K562 (cell line): ENCODE data around the gene CDC20B. TPM values are rescaled to one million over a fixed set of nuclear protein-coding genes. Genes with fewer than 3 reads are reported as not detected.

Experiments used
- ATAC-seq: fragments of 200-7000 bp; cut with Tn5 transposase; 3 replicates; pipeline ENCODE4 v1.9.1; 2020; ENCODE audit warnings: moderate library complexity
- BruUV-seq: library from RNA; stranded (reverse); fragments of 400-500 nt; replicated peaks from 2 replicates; lab custom pipeline; 2021; lab: Mats Ljungman, UMichigan
- CTCF ChIA-PET: fragments of 300-600 bp; formaldehyde crosslinking; extraction: SDS; loops from one replicate; lab custom pipeline; 2021; ENCODE audit warnings: low intra/inter-chr PET ratio; lab: Yijun Ruan, JAX
- POLR2A ChIA-PET: fragments of 300-600, 350-650 bp; sonication (Branson Sonifier 250); formaldehyde crosslinking; extraction: SDS; loops from one replicate; lab custom pipeline; 2021; ENCODE audit warnings: antibody characterized with exemption, inconsistent platforms; lab: Yijun Ruan, JAX
- DNase-seq, 4 experiments: peaks; one replicate each; pipeline versions ENCODE4 v3.0.0 to v3.0.0-alpha.2; 2011 to 2018; ENCODE audit warnings: low spot score in 3 of 4, mixed read lengths in 3 of 4; ENCODE audit errors: extremely low read depth in 1 of 4
- FAIRE-seq: peaks from 2 replicates; lab custom pipeline; 2011; peaks lifted over from hg19 to GRCh38; lab: Jason Lieb, UNC
- H2AFZ ChIP-seq: 2 replicates; pipeline ENCODE4 v1.6.0; 2011; ENCODE audit warnings: low read depth, low read length, control low read depth, inconsistent platforms
- H3K27ac ChIP-seq: fragments of 200-600 bp; 3 replicates; pipeline ENCODE4 v1.8.0; 2011; ENCODE audit warnings: low read depth, mild to moderate bottlenecking, control low read depth, inconsistent platforms, low read length, moderate library complexity, mixed read lengths; ENCODE audit errors: extremely low read depth
- H3K27me3 ChIP-seq, 2 experiments: fragments of 300-600 bp in 1 of 2; 2 replicates in 1 of 2; 3 replicates in 1 of 2; pipeline versions ENCODE4 v1.6.0 to v1.8.0; 2011; ENCODE audit warnings: inconsistent platforms in 2 of 2, low read length in 2 of 2, mild to moderate bottlenecking in 1 of 2, mixed read lengths in 1 of 2, moderate library complexity in 1 of 2; ENCODE audit not compliant: control insufficient read depth in 2 of 2, insufficient read depth in 2 of 2
- H3K36me3 ChIP-seq: fragments of 300-600 bp; 3 replicates; pipeline ENCODE4 v1.8.0; 2011; ENCODE audit warnings: mild to moderate bottlenecking, low read length, inconsistent platforms; ENCODE audit not compliant: control insufficient read depth, insufficient read depth
- H3K4me1 ChIP-seq, 2 experiments: fragments of 200-600 bp in 1 of 2; replicated peaks in 1 of 2; 2 replicates in 1 of 2; 3 replicates in 1 of 2; pipeline versions ENCODE4 v1.5.1 to v1.8.0; 2011; ENCODE audit warnings: inconsistent platforms in 2 of 2, low read length in 2 of 2, mild to moderate bottlenecking in 1 of 2, mixed read lengths in 1 of 2, moderate library complexity in 1 of 2; ENCODE audit not compliant: control insufficient read depth in 2 of 2, insufficient read depth in 2 of 2
- H3K4me2 ChIP-seq: 2 replicates; pipeline ENCODE4 v1.6.1; 2011; ENCODE audit warnings: low read length, control low read depth, inconsistent platforms, mixed read lengths; ENCODE audit not compliant: insufficient read depth
- H3K4me3 ChIP-seq: fragments of 200-600 bp; sonication (generic), shearing (Covaris generic); 2 replicates; pipeline ENCODE4 v1.5.1; 2016; ENCODE audit warnings: control low read depth, inconsistent platforms
- H3K79me2 ChIP-seq: fragments of 200-600 bp; 3 replicates; pipeline ENCODE4 v1.8.0; 2011; ENCODE audit warnings: low read length, inconsistent platforms; ENCODE audit not compliant: control insufficient read depth, insufficient read depth
- H3K9ac ChIP-seq, 2 experiments: 2 replicates each; pipeline versions ENCODE4 v1.6.0 to v1.6.1; 2011; ENCODE audit warnings: low read depth in 2 of 2, low read length in 2 of 2, control low read depth in 1 of 2, inconsistent platforms in 1 of 2, mild to moderate bottlenecking in 1 of 2, mixed read lengths in 1 of 2; ENCODE audit not compliant: insufficient read depth in 1 of 2
- H3K9me1 ChIP-seq: one replicate; pipeline ENCODE4 v1.6.0; 2011; ENCODE audit warnings: inconsistent platforms, mild to moderate bottlenecking, low read length, moderate library complexity; ENCODE audit not compliant: control insufficient read depth, insufficient read depth
- H3K9me3 ChIP-seq: replicated peaks from 2 replicates; pipeline ENCODE4 v1.5.1; 2011; ENCODE audit warnings: low read depth, low read length, inconsistent platforms; ENCODE audit not compliant: control insufficient read depth, insufficient read depth
- H4K20me1 ChIP-seq: replicated peaks from 2 replicates; pipeline ENCODE4 v1.6.1; 2011; ENCODE audit warnings: low read length, inconsistent platforms, mixed read lengths; ENCODE audit not compliant: control insufficient read depth, insufficient read depth
- CEBPB ChIP-seq: fragments of 450-650 bp; IDR thresholded peaks from 2 replicates; pipeline ENCODE4 v1.6.1; 2016; ENCODE audit warnings: missing genetic modification characterization, missing compliant biosample characterization
- CEBPG ChIP-seq, 3 experiments: fragments of 200-800 bp in 1 of 3; sonication (Bioruptor generic) in 1 of 3; sonication (generic) in 1 of 3; formaldehyde crosslinking in 1 of 3; IDR thresholded peaks in 2 of 3; conservative IDR thresholded peaks in 1 of 3; 2 replicates each; pipeline versions ENCODE4 v1.6.1 to v1.8.0; 2016 to 2022; ENCODE audit warnings: missing compliant biosample characterization in 2 of 3, missing genetic modification characterization in 2 of 3, mild to moderate bottlenecking in 1 of 3, missing genetic modification reagents in 1 of 3
- HEY1 ChIP-seq: fragments of 250-450 bp; sonication (Bioruptor Pico); IDR thresholded peaks from 2 replicates; pipeline ENCODE4 v1.5.0; 2020; ENCODE audit warnings: mild to moderate bottlenecking, moderate library complexity, borderline replicate concordance
- SMARCC2 ChIP-seq: fragments of 450-650 bp; IDR thresholded peaks from 2 replicates; pipeline ENCODE4 v1.6.1; 2017; ENCODE audit warnings: antibody characterized with exemption, moderate library complexity, mild to moderate bottlenecking, low read depth
- WGBS: fragments of 100-300 bp; shearing (Covaris generic); methylation state at CpG from one replicate; pipeline ENCODE4 v1.1.6; 2016; ENCODE audit warnings: low coverage, mixed read lengths; ENCODE audit not compliant: insufficient coverage; ENCODE audit errors: missing lambda C conversion rate; 5-methylcytosine and 5-hydroxymethylcytosine counted together
- in situ Hi-C: fragments of 300-500 bp; cut with MboI; formaldehyde crosslinking; loops from 4 replicates; pipeline ENCODE4 v1.15.0; 2018; ENCODE audit warnings: inconsistent platforms, mixed read lengths
- intact Hi-C: fragments of 100-400 bp; cut with micrococcal nuclease; formaldehyde crosslinking; loops from 2 replicates; pipeline ENCODE4 v1.14.2; 2022
- polyA plus RNA-seq, 8 experiments: library from polyadenylated mRNA; depleted of rRNA in 4 of 8; stranded (reverse) in 5 of 8; unstranded in 3 of 8; fragments of >200 nt; fragmentation: Nextera tagmentation in 2 of 8; fragmentation: Illumina TruSeq in 1 of 8; extraction: Ambion mirVana in 2 of 8; extraction: Trizol in 1 of 8; gene quantifications; 2 replicates each; pipeline versions ENCODE4 v1.2.1 to v1.2.3, GENCODE V29; 2011 to 2014; ENCODE audit warnings: inconsistent platforms in 1 of 8, missing spikeins in 1 of 8
- total RNA-seq, 7 experiments: library from RNA; depleted of rRNA in 6 of 7; stranded (reverse); fragments of >200 nt in 6 of 7; fragmentation: Illumina TruSeq in 2 of 7; extraction: Trizol in 2 of 7; gene quantifications; 2 replicates each; pipeline versions ENCODE4 v1.2.1 to v1.2.3, GENCODE V29; 2011 to 2021; ENCODE audit warnings: low replicate concordance in 1 of 7

The CDC20B gene
- total and polyA plus RNA-seq, 9 of the 15 experiments (the other 6 are each of a cell fraction or from before 2014, with no cell fraction given): 0.04 TPM; not detected in 8

- ATAC-seq (no peak), DNase-seq (no peak), FAIRE-seq (no peak)
- Histone ChIP-seq H3K4me2 (no peak overlapping the region), H3K27me3 (peaks cover 6 to 26% of the 10 kb centered on the region in 2 experiments; a peak in 2 of 5 replicates), H3K4me3 (no peak overlapping the region), H3K9me3 (no peaks in the 10 kb centered on the region), H3K79me2 (no peaks in the 10 kb centered on the region), H3K36me3 (no peaks in the 10 kb centered on the region), H2AFZ (no peak overlapping the region), H3K4me1 (no peaks in the 10 kb centered on the region; a peak in 1 of 5 replicates), H3K9me1 (no peaks in the 10 kb centered on the region), H4K20me1 (no peaks in the 10 kb centered on the region), H3K27ac (no peak overlapping the region), H3K9ac (no peak overlapping the region)
- ChIA-PET POLR2A (no interaction called here), CTCF (no interaction called here)
- intact Hi-C loops: no loop called here
- no peak for TF ChIP-seq CEBPG (CRISPR knock-in tag; IDR thresholded peaks at IDR 0.05)
- 0 out of 4 replicates have a peak, but pooled peaks of 1 of the 2 experiments have one; percentile 24 for TF ChIP-seq CEBPG (tag; conservative IDR thresholded peaks at IDR 0.05 in 1 of 2, IDR thresholded peaks at IDR 0.05 in 1 of 2)
- TF ChIP-seq SMARCC2: no peak
- TF ChIP-seq CEBPB (tag): peak; percentile 57
- no peak for TF ChIP-seq HEY1 (CRISPR knock-in tag)
- no TSS peak for BruUV-seq
- in situ Hi-C loops: no loop called here
- 0% methylated on average over 2 of the region's 2 CpGs for WGBS
Observed at GRCh38 chr5:55191165-55191564, 18.2 kb upstream of the CDC20B start.
